GM23338 (cell line): Measurements from ENCODE around the gene ZBTB8A. TPM values are rescaled to one million over a fixed set of nuclear protein-coding genes. Genes with fewer than 3 reads are reported as not detected.

Experiments
- ATAC-seq: fragments of 200-7000 bp; cut with Tn5 transposase; 3 replicates; pipeline ENCODE4 v1.9.1; 2020
- DNase-seq: peaks from one replicate; pipeline ENCODE4 v3.0.0-alpha.2; 2015; ENCODE audit warnings: low spot score
- H2AFZ ChIP-seq: fragments of 200-600 bp; sonication (generic); 2 replicates; pipeline ENCODE4 v1.8.0; 2016; ENCODE audit warnings: antibody characterized with exemption, mild to moderate bottlenecking, moderate library complexity
- H3F3A ChIP-seq: fragments of 200-600 bp; sonication (generic); replicated peaks from 2 replicates; pipeline ENCODE4 v1.8.0; 2017; ENCODE audit warnings: antibody characterized with exemption, mixed run types, low read depth
- H3K27ac ChIP-seq: fragments of 200-600 bp; sonication (generic); 2 replicates; pipeline ENCODE4 v1.6.1; 2016; ENCODE audit warnings: low read depth
- H3K27me3 ChIP-seq: fragments of 200-600 bp; sonication (generic); 2 replicates; pipeline ENCODE4 v1.8.0; 2016; ENCODE audit warnings: mild to moderate bottlenecking, mixed run types, moderate library complexity; ENCODE audit not compliant: insufficient read depth
- H3K36me3 ChIP-seq: fragments of 200-600 bp; sonication (generic); 2 replicates; pipeline ENCODE4 v1.8.0; 2016; ENCODE audit warnings: mild to moderate bottlenecking; ENCODE audit not compliant: insufficient read depth
- H3K4me1 ChIP-seq: fragments of 200-600 bp; sonication (generic); 2 replicates; pipeline ENCODE4 v1.8.0; 2016; ENCODE audit warnings: mild to moderate bottlenecking, moderate library complexity; ENCODE audit not compliant: insufficient read depth
- H3K4me2 ChIP-seq: fragments of 200-600 bp; sonication (generic); 2 replicates; pipeline ENCODE4 v1.7.1; 2017; ENCODE audit warnings: mixed run types
- H3K4me3 ChIP-seq: fragments of 200-600 bp; sonication (generic); 2 replicates; pipeline ENCODE4 v1.6.1; 2016; ENCODE audit warnings: mixed run types
- H3K79me2 ChIP-seq: fragments of 200-600 bp; sonication (generic); replicated peaks from 2 replicates; pipeline ENCODE4 v1.8.0; 2017; ENCODE audit warnings: mild to moderate bottlenecking; ENCODE audit not compliant: insufficient read depth
- H3K9me2 ChIP-seq: fragments of 200-600 bp; sonication (generic); 2 replicates; pipeline ENCODE4 v1.8.0; 2017; ENCODE audit not compliant: insufficient read depth
- H4K20me1 ChIP-seq: fragments of 200-600 bp; sonication (generic); replicated peaks from 2 replicates; pipeline ENCODE4 v1.8.0; 2017; ENCODE audit warnings: mild to moderate bottlenecking; ENCODE audit not compliant: insufficient read depth
- H3K27ac Mint-ChIP-seq: 2 replicates; pipeline ENCODE4 v1.8.0; 2020; ENCODE audit warnings: inconsistent platforms, mild to moderate bottlenecking, moderate library complexity, mixed read lengths
- H3K27me3 Mint-ChIP-seq: 3 replicates; pipeline ENCODE4 v1.8.0; 2022; ENCODE audit warnings: low read depth, mild to moderate bottlenecking, moderate library complexity, mixed read lengths, inconsistent platforms; ENCODE audit not compliant: insufficient read depth, poor library complexity
- H3K36me3 Mint-ChIP-seq: 3 replicates; pipeline ENCODE4 v1.8.0; 2021; ENCODE audit warnings: low read depth, mild to moderate bottlenecking, inconsistent platforms, moderate library complexity, mixed read lengths
- H3K4me1 Mint-ChIP-seq: 3 replicates; pipeline ENCODE4 v1.8.0; 2020; ENCODE audit warnings: mild to moderate bottlenecking, inconsistent platforms, mixed read lengths
- H3K4me3 Mint-ChIP-seq: 3 replicates; pipeline ENCODE4 v1.8.0; 2021; ENCODE audit warnings: moderate library complexity, mild to moderate bottlenecking, inconsistent platforms, mixed read lengths
- H3K9me3 Mint-ChIP-seq: 3 replicates; pipeline ENCODE4 v1.8.0; 2020; ENCODE audit warnings: moderate library complexity, mild to moderate bottlenecking, inconsistent platforms, mixed read lengths
- CREB1 ChIP-seq: fragments of 250-450 bp; sonication (Bioruptor Pico); IDR thresholded peaks from 2 replicates; pipeline ENCODE4 v1.5.0; 2020; ENCODE audit warnings: low read depth, mild to moderate bottlenecking, moderate library complexity
- ETS1 ChIP-seq: IDR thresholded peaks from 2 replicates; pipeline ENCODE4 v1.6.1; 2016; ENCODE audit warnings: antibody characterized with exemption
- EZH2 ChIP-seq: fragments of 200-600 bp; sonication (generic); IDR thresholded peaks from one replicate; pipeline ENCODE4 v1.8.0; 2017; ENCODE audit warnings: antibody characterized with exemption, mild to moderate bottlenecking, low read depth; ENCODE audit not compliant: unreplicated experiment
- EZH2phosphoT487 ChIP-seq: fragments of 200-600 bp; sonication (generic); IDR thresholded peaks from one replicate; pipeline ENCODE4 v1.8.1; 2018; ENCODE audit warnings: antibody characterized with exemption; ENCODE audit not compliant: unreplicated experiment
- JUNB ChIP-seq: IDR thresholded peaks from one replicate; pipeline ENCODE4 v1.6.1; 2016; ENCODE audit warnings: antibody characterized with exemption; ENCODE audit not compliant: unreplicated experiment
- NANOG ChIP-seq: IDR thresholded peaks from 2 replicates; pipeline ENCODE4 v1.6.1; 2016; ENCODE audit warnings: antibody characterized with exemption, borderline replicate concordance
- POLR2AphosphoS5 ChIP-seq: IDR thresholded peaks from 2 replicates; pipeline ENCODE4 v1.6.1; 2016; ENCODE audit warnings: antibody characterized with exemption, low read depth
- STAT1 ChIP-seq: IDR thresholded peaks from one replicate; pipeline ENCODE4 v1.6.1; 2016; ENCODE audit warnings: antibody characterized with exemption; ENCODE audit not compliant: unreplicated experiment
- ZNF114 ChIP-seq: fragments of 250-450 bp; sonication (Bioruptor Pico); IDR thresholded peaks from 2 replicates; pipeline ENCODE4 v1.5.0; 2020; ENCODE audit warnings: mild to moderate bottlenecking, moderate library complexity
- ZNF331 ChIP-seq: fragments of 250-450 bp; sonication (Bioruptor Pico); IDR thresholded peaks from 2 replicates; pipeline ENCODE4 v1.5.0; 2020; ENCODE audit warnings: low read depth, mild to moderate bottlenecking, moderate library complexity
- polyA plus RNA-seq: library from polyadenylated mRNA; unstranded; fragments of >200 nt; fragmentation: Nextera tagmentation; extraction: Ambion mirVana; gene quantifications from 2 replicates; pipeline ENCODE4 v1.2.1, GENCODE V29; 2016
- total RNA-seq: library from RNA; depleted of rRNA; stranded (reverse); fragments of >200 nt; shearing (Covaris generic); gene quantifications from 2 replicates; pipeline ENCODE4 v1.2.3, GENCODE V29; 2014
- TF ChIP-seq, protein P1 (sequence below), 2 experiments: fragments of 200-600 bp in 1 of 2; sonication (generic) in 1 of 2; conservative IDR thresholded peaks; 2 replicates each; pipeline versions ENCODE4 v1.5.1 to v1.6.1; 2016 to 2017; ENCODE audit warnings: antibody characterized with exemption in 2 of 2, low read depth in 2 of 2, mild to moderate bottlenecking in 2 of 2, moderate library complexity in 1 of 2
- TF ChIP-seq, protein P2 (sequence below): IDR thresholded peaks from one replicate; pipeline ENCODE4 v1.6.1; 2018; ENCODE audit warnings: antibody characterized with exemption; ENCODE audit not compliant: unreplicated experiment
- TF ChIP-seq, protein P3 (sequence below): fragments of 250-450 bp; sonication (Bioruptor Pico); IDR thresholded peaks from 2 replicates; pipeline ENCODE4 v1.5.0; 2020; ENCODE audit warnings: mild to moderate bottlenecking, moderate library complexity

ZBTB8A gene
- total and polyA plus RNA-seq, 2 experiments from 2014 or later = 6.1 to 8.4 TPM

- no peak overlapping the region for H3K4me2 ChIP-seq
- Mint-ChIP-seq H3K9me3 (no peaks in the 10 kb centered on the region), H3K4me3 (no peak overlapping the region), H3K27ac (no peak overlapping the region), H3K36me3 (0 out of 3 replicates have a peak, but pooled peaks cover under 1% of the 10 kb centered on the region), H3K4me1 (no peaks in the 10 kb centered on the region), H3K27me3 (peaks cover 8% of the 10 kb centered on the region)
- H3K27ac ChIP-seq = no peak overlapping the region
- H3K79me2 ChIP-seq = no peaks in the 10 kb centered on the region
- H3K27me3 ChIP-seq = no peaks in the 10 kb centered on the region
- no peak overlapping the region for H2AFZ ChIP-seq
- no peaks in the 10 kb centered on the region for H3K36me3 ChIP-seq
- no peak for ATAC-seq
- H3K4me1 ChIP-seq = no peaks in the 10 kb centered on the region
- no peak overlapping the region for H3K4me3 ChIP-seq
- H3F3A ChIP-seq = no peaks in the 10 kb centered on the region
- no peak for DNase-seq
- H4K20me1 ChIP-seq = no peaks in the 10 kb centered on the region
- no peaks in the 10 kb centered on the region for H3K9me2 ChIP-seq
- TF ChIP-seq STAT1 = no peak
- TF ChIP-seq, protein P1, sequence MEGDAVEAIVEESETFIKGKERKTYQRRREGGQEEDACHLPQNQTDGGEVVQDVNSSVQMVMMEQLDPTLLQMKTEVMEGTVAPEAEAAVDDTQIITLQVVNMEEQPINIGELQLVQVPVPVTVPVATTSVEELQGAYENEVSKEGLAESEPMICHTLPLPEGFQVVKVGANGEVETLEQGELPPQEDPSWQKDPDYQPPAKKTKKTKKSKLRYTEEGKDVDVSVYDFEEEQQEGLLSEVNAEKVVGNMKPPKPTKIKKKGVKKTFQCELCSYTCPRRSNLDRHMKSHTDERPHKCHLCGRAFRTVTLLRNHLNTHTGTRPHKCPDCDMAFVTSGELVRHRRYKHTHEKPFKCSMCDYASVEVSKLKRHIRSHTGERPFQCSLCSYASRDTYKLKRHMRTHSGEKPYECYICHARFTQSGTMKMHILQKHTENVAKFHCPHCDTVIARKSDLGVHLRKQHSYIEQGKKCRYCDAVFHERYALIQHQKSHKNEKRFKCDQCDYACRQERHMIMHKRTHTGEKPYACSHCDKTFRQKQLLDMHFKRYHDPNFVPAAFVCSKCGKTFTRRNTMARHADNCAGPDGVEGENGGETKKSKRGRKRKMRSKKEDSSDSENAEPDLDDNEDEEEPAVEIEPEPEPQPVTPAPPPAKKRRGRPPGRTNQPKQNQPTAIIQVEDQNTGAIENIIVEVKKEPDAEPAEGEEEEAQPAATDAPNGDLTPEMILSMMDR (conservative IDR thresholded peaks at IDR 0.05; ENCODE audit: low read depth in 2 of 2) = no peak
- no peak for TF ChIP-seq POLR2AphosphoS5
- TF ChIP-seq, protein P2, sequence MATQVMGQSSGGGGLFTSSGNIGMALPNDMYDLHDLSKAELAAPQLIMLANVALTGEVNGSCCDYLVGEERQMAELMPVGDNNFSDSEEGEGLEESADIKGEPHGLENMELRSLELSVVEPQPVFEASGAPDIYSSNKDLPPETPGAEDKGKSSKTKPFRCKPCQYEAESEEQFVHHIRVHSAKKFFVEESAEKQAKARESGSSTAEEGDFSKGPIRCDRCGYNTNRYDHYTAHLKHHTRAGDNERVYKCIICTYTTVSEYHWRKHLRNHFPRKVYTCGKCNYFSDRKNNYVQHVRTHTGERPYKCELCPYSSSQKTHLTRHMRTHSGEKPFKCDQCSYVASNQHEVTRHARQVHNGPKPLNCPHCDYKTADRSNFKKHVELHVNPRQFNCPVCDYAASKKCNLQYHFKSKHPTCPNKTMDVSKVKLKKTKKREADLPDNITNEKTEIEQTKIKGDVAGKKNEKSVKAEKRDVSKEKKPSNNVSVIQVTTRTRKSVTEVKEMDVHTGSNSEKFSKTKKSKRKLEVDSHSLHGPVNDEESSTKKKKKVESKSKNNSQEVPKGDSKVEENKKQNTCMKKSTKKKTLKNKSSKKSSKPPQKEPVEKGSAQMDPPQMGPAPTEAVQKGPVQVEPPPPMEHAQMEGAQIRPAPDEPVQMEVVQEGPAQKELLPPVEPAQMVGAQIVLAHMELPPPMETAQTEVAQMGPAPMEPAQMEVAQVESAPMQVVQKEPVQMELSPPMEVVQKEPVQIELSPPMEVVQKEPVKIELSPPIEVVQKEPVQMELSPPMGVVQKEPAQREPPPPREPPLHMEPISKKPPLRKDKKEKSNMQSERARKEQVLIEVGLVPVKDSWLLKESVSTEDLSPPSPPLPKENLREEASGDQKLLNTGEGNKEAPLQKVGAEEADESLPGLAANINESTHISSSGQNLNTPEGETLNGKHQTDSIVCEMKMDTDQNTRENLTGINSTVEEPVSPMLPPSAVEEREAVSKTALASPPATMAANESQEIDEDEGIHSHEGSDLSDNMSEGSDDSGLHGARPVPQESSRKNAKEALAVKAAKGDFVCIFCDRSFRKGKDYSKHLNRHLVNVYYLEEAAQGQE = no peak
- no peak for TF ChIP-seq ZNF114
- TF ChIP-seq NANOG = no peak
- TF ChIP-seq ETS1 = no peak
- TF ChIP-seq, protein P3, sequence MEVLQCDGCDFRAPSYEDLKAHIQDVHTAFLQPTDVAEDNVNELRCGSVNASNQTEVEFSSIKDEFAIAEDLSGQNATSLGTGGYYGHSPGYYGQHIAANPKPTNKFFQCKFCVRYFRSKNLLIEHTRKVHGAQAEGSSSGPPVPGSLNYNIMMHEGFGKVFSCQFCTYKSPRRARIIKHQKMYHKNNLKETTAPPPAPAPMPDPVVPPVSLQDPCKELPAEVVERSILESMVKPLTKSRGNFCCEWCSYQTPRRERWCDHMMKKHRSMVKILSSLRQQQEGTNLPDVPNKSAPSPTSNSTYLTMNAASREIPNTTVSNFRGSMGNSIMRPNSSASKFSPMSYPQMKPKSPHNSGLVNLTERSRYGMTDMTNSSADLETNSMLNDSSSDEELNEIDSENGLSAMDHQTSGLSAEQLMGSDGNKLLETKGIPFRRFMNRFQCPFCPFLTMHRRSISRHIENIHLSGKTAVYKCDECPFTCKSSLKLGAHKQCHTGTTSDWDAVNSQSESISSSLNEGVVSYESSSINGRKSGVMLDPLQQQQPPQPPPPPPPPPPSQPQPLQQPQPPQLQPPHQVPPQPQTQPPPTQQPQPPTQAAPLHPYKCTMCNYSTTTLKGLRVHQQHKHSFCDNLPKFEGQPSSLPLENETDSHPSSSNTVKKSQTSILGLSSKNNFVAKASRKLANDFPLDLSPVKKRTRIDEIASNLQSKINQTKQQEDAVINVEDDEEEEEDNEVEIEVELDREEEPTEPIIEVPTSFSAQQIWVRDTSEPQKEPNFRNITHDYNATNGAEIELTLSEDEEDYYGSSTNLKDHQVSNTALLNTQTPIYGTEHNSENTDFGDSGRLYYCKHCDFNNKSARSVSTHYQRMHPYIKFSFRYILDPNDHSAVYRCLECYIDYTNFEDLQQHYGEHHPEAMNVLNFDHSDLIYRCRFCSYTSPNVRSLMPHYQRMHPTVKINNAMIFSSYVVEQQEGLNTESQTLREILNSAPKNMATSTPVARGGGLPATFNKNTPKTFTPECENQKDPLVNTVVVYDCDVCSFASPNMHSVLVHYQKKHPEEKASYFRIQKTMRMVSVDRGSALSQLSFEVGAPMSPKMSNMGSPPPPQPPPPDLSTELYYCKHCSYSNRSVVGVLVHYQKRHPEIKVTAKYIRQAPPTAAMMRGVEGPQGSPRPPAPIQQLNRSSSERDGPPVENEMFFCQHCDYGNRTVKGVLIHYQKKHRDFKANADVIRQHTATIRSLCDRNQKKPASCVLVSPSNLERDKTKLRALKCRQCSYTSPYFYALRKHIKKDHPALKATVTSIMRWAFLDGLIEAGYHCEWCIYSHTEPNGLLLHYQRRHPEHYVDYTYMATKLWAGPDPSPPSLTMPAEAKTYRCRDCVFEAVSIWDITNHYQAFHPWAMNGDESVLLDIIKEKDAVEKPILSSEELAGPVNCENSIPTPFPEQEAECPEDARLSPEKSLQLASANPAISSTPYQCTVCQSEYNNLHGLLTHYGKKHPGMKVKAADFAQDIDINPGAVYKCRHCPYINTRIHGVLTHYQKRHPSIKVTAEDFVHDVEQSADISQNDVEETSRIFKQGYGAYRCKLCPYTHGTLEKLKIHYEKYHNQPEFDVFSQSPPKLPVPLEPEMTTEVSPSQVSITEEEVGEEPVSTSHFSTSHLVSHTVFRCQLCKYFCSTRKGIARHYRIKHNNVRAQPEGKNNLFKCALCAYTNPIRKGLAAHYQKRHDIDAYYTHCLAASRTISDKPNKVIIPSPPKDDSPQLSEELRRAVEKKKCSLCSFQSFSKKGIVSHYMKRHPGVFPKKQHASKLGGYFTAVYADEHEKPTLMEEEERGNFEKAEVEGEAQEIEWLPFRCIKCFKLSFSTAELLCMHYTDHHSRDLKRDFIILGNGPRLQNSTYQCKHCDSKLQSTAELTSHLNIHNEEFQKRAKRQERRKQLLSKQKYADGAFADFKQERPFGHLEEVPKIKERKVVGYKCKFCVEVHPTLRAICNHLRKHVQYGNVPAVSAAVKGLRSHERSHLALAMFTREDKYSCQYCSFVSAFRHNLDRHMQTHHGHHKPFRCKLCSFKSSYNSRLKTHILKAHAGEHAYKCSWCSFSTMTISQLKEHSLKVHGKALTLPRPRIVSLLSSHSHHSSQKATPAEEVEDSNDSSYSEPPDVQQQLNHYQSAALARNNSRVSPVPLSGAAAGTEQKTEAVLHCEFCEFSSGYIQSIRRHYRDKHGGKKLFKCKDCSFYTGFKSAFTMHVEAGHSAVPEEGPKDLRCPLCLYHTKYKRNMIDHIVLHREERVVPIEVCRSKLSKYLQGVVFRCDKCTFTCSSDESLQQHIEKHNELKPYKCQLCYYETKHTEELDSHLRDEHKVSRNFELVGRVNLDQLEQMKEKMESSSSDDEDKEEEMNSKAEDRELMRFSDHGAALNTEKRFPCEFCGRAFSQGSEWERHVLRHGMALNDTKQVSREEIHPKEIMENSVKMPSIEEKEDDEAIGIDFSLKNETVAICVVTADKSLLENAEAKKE (CRISPR knock-in tag) = no peak
- TF ChIP-seq CREB1 = no peak
- TF ChIP-seq EZH2phosphoT487 = no peak
- no peak for TF ChIP-seq EZH2
- no peak for TF ChIP-seq ZNF331
- no peak for TF ChIP-seq JUNB
Observed at GRCh38 chr1:32509939-32510338, 29.3 kb upstream of the ZBTB8A start.
